ENCODE results near the gene LNP1.
A peak's percentile ranks its signal among the peaks of the same experiment; 100 is the strongest.
"Not testable (repeated sequence)": the region's sequence is repeated elsewhere in the genome, so short reads cannot be mapped to it uniquely, and the experiment has no call there.

LNP1 gene, protein sequence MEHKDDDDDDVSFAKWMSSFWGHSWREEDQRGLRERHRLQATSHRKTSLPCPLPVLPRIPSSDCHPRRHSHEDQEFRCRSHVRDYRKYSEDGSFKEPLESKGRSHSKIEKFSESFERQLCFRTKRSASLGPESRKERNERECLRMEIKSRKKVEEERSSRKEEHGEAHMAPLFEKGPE

DNA sequence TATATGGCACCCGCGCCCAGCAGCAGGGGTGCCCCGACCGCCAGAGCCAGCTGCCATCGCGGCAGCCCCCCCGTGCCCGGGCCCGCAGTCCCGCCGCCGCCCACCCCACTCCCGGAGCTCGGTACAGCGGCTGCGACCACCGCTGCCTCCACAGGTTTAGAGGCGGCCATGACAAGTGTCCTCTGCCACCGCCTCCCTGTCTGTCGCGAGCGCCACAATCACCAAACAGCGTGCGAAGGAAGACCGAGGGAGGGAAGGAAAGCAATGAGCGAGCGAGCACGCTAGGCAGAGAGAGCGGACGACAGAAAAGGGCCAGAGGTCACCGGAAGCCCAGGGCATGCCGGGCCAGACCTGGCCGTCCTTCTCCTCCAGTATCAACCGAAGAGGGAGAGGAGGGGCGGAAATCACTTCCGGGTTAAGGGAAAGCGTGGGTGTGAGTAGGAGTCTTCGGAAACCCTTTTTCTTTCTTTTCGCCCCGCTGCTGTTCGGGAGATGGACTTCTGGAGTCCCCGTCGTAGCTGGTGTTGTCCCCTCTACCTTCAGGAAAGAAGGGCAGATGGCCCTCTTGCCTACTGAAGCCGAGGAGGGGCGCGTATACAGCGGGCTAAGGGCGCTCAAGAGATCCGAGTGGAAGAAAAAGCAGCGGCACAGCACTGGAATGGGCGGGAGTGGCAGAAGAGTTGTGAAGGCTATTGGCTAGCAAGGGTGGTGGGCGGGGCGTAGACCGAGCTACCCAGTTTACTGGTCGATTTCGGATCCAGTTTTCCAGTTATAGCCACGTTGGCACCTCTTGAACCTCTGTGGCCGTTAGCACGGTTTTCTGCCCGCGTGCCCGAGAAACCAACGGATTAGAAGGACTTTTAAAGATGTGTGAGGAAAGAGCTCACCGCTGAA lies at the start of gene LNP1, which contains the start of gene TOMM70:
LNP1 (plus strand) TSS at position 760 of the 894 bp plus-strand sequence. CDS start 28,191 bp downstream, outside the sequence.
TOMM70 (minus strand) TSS at position 310 of the 894 bp plus-strand sequence; CDS start at position 170, 140 bp downstream.
- DNase-seq (ENCODE audit: low spot score), result peak; percentile 99

DNA sequence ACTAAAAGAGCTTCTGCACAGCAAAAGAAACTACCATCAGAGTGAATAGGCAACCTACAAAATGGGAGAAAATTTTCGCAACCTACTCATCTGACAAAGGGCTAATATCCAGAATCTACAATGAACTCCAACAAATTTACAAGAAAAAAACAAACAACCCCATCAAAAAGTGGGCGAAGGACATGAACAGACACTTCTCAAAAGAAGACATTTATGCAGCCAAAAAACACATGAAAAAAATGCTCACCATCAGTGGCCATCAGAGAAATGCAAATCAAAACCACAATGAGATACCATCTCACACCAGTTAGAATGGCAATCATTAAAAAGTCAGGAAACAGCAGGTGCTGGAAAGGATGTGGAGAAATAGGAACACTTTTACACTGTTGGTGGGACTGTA lies 49.6 kb upstream of the LNP1 start:
- DNase-seq (ENCODE audit: low spot score), result not testable (repeated sequence)

DNA sequence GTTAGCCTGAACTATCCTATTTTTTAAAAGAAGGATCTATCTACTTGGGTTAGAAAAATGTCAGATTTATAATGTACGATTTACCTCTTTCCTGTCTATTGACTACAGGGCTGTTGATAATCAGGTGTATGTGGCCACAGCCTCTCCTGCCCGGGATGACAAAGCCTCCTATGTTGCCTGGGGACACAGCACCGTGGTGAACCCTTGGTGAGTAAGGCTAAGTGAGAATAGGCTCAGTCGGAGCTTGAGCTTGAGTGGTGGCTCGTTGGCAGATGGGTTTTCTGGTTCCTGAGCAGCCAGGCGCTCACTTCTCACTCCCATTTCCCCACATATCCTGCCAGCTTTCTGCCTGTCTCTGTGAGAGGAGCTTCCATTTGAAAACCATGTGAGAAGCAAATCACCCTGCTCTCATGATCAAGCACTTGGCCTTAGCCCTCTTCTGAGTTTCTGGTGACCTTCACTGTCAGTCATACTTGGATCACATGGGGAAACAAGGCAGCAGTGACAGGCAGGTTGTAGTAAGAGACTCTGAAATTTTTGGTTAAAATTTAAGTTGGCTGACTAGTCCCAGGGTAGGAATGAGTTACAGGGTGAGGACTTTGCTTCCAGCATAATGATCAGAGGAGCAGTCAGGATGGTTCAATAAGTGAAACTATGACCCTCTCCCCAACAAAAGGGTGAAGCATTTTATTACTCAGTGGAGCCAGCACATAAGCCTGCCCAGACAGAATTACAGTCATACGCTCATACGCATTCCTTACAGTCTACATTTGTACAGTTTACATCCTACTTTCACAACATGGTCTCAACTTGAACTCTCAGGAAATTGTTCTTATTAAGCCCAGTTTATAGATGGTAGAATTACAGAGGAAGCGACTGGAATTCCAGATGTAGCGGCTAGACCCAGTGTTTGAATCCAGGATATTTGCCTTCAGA lies 48.8 kb upstream of the LNP1 start:
- DNase-seq (ENCODE audit: low spot score), result no peak

DNA sequence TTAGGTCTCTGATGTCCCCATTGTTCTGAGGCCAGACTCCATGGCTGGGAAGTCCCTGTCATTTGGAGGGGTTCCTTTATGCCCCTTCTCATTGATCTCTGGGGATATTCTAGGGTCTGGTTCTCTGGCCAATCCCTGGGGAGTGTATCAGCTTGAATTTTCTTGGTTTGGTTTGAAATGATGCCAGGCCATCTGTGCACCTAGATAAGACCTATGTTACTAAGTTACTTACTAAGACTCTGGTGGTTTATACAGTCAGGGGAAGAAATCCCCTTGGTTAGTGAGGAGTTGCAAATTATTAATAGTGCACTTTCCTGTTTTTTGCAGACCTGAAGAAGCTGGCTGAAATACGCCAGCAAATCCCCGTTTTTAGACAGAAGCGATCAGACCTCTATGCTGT lies 46.5 kb upstream of the LNP1 start:
- DNase-seq (ENCODE audit: low spot score), result no peak

DNA sequence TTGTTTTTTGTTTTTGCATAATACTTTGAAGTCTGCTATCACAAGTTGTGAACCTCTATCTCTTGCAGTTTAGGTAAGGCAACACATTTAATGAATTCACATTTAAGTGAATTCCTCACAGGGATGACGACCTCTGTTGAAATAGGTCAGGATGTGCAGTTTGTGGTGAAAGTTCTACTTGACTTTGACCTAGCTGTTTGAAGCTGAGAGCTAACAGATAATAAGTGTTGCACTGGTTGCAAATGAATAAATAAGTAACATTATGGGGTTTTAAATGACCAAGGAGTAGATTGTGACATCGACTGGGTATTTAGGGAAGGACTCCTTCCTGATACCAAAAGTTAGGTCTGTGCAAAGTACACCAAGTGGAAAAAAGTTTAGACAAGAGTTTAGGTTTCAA lies 42.9 kb upstream of the LNP1 start:
- DNase-seq (ENCODE audit: low spot score), result no peak

DNA sequence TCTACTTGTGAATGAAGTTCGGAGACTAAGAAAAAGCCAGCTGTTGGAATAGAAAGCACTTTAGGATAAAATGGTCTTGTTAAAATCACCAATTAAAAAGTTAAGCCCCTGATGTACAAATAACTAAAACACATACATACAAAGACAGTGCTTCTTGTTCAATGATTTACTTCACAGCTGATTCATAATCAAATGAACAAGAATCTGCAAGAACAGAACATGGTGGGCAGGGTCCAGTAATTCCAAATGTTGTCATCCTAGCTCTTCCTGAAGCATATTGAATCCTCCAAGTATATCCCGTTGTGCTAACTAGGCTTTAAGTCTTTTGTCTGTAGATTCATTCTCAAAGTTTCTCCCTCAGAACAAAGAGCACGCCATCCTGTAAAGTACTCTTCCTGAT lies 42.3 kb upstream of the LNP1 start:
- no peak for DNase-seq (ENCODE audit: low spot score)

DNA sequence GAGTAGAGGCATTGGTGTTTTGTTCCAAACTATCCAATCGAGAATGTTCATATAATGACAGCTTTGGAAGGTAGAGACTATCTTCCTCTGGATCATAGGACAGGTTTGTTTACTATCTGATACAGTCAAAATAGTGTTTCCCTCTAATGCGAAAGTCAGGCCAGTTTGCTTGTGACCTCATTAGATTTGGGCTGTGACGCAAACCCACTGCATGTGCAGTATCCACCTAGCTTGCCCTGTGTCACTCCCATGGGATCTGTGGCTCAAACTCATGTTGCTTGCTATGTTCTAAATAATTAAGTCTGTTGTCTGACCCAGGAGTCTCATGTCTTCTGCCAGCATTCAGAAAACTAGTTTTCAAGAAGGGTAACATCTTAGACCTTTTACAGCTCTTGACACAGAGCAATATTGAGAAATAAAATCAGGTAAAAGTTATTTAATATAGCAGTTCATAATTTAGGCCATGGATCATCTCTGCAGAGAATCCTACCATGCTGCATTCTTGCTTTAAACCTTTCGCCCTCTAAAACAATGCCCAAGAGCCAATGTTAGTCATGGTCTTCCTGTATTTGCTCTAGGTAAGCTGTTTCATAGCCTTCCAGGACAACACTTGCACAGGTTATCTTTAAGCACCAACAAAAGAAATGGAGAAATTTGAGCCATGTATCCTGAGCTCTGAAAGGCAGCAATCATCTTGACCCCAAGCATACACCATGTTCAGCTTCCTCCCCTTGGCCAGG lies 40.4 kb upstream of the LNP1 start:
- no peak for DNase-seq (ENCODE audit: low spot score)

DNA sequence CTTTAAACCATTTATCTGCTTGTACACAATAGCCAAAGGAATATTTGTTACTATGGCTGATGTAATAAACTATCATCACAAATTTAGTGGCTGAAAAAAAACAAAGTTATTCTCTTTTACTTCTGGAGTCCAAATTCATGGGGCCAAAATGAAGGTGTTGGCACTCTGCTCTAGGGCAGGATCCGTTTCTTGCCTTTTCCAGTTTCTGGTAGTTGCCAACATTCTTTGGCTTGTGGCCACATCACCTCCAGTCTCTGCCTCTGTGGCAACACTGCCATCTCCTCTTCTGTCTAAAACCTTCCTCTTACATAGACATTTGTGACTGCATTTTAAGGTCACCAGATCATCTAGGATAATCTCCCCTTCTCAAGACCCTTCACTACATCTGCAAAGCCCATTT lies 39.4 kb upstream of the LNP1 start:
- no peak for DNase-seq (ENCODE audit: low spot score)

DNA sequence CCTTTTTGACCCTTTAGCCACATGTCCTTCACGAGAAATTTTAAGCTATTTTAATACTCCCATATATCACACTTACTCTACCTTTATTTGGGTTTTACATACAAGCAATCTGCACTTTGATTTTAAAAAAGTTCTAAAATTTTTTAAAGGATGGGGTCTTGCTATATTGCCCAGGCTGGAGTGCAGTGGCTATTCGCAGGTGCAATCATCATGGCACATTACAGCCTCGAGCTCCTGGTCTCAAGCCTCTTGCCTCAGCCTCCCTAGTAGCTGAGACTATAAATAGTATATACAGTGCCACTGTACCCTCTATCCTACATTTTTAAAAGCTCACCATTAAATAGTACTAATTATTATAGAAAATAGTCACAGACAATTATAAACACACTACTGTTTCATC lies 36.9 kb upstream of the LNP1 start:
- no peak for DNase-seq (ENCODE audit: low spot score)

DNA sequence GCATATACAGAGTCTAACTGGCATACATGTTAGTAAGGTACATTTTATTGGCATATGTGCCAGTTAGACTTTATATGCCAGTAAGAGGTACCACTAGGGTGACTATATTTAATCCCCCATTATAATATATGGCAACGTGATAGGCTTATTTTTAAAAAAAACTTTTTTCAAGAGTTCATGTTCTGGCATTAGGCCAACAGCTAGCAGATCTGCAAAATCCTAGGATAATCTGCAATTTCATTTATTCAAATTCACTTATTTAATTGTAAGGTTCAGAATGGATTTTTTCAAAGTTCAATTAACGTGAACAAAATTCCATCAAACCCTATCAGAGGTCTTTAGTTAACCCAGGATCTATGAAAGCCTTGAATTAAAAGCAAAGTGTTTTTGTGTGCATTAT lies 34.9 kb upstream of the LNP1 start:
- DNase-seq (ENCODE audit: low spot score), result no peak

DNA sequence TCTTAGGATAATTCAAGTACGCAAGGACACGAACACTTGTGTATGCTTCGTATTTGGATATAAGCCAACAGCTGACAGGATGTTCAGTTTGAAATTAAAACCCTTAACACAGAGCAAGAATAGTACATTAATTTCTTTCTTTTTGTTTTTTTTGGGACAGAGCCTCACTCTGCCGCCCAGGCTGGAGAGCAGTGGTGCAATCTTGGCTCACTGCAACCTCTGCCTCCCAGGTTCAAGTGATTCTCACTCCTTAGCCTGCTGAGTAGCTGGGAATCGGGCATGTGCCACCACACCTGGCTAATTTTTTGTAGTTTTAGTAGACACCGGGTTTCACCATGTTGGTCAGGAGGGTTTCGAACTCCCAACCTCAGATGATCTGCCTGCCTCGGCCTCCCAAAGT lies 32.9 kb upstream of the LNP1 start:
- no peak for DNase-seq (ENCODE audit: low spot score)

DNA sequence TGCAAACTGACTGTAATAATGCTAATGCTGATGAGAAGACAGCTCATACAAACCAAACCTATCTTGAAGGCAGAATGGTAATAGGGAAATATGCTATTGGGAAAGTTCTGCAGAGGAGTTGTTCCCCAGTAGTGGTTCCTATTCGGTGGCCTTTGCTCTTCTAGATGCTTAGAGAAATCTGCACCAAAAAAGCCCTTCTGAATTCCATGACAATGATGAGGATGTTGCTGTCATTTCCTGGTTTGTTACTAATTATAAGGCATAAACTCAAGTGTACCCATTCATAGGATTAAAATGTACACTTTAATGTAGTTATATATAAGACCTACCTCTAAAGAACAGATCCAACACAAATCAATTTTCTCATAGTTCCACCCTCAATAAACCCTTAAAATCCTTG lies 30.6 kb upstream of the LNP1 start:
- no peak for DNase-seq (ENCODE audit: low spot score)

DNA sequence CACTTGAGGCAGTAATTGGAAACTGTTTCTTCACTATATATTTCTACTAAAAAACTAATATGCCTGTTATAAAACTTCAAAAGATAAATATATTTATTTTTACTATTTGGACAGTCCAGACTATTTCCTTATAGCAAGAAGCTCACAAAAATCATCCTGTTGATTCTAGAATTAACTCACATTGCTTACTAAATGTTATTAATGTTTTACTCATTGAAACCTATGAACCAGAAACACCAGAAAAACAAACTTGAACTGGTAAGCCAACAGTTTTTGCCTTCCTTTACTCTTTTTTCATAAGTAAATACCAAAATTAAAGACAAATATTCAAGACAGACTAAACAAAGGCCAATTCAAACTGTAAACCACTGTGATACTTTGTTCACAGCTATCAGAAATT lies 26.8 kb upstream of the LNP1 start:
- no peak for DNase-seq (ENCODE audit: low spot score)

DNA sequence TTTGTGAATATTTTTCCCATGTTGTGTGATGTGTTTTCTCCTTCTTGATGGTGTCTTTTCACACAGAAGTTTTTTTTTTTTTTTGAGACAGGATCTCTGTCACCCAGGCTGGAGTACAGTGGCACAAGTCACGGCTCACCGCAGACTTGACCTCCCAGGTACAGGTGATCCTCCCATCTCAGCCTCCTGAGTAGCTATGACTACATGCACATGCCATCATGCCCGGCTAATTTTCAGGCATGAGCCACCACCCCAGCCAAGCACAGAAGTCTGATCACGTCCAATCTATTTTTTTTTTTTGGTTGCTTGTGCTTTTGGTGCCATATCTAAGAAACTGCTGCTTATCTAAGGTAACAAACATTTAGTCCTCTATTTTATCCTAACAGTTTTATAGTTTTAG lies 25.0 kb upstream of the LNP1 start:
- no peak for DNase-seq (ENCODE audit: low spot score)

DNA sequence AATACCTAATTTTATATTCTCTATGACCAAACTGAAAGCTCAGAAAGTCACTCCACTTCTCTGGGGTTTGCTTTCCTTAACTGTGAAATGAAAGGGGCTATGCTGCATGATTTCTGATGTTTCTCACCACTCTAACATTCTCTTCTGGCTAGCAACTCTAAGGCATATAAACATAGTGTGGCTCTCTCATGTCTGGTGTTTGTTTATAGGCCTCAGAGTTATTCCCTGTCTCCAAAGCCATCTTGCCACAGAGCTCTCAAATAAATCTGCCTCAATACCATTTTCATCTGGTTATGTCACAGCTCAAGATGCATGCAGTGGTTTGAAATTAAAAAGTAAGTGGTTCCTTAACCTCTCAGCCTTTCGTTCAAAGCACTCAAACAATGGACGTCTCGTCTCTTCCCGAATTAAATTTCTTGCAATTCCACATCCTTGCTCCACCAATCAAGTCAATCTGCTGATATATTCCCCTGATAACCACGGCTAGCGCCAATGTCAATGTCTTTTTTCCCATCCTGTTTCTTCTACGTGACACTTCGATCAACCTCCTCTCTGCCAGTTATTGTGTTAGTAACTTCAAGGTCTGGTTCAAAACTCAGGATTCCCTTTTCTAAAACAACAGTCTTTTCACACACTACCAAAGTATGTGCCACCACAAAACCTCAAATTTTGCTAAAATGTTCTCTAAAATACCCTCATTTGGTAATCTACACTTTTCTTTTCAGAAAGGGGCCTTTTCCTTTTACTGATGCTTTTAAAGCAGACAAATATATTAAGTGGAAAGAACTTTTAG lies 16.4 kb upstream of the LNP1 start:
- no peak for DNase-seq (ENCODE audit: low spot score)

DNA sequence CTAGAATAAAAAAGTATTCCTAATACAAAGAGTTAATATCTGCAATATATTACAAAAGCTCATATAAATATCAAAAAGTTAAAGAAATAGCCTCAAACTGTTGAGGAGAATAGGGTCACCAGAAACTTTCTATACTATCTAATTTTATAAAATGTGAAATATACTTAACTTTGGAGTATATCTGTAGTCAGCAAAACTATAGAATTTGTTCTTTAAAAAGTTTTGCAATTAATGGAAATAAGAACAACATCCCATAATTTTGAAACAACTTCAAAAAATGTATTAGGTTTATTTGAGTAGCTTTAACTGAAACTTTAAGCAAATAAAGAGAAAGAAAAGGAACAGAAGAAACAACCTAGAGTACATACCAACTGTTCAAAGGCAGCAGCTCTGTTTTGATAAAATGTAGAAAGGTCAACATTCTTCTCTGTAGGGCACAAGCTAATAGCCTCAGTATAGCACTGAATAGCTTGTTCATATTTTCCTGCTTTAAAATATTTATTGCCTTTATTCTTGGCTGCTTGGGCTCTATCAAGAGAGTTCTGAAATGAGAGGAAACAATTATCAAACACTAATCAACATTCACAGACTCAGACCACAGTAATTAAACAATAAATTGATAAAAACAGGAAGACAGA lies 14.8 kb upstream of the LNP1 start:
- no peak for DNase-seq (ENCODE audit: low spot score)

DNA sequence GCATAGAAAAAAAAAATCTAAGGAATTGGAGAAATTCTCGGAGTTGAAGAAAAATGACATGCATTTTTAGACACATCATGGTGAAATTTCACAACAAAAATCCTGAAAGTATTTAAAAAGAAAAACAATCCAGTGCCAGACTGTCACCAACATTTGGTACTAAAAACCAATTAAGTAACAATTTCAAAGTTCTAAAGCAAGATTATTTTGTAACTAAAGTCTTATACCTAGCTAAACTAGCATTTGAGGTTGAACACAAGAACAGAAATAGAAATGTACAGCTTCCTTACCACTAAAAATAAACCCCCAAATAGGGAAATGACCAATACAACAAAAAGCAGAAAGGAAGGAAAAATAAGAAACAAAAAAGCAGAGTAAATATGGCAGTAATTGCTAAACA lies 12.3 kb upstream of the LNP1 start:
- no peak for DNase-seq (ENCODE audit: low spot score)

DNA sequence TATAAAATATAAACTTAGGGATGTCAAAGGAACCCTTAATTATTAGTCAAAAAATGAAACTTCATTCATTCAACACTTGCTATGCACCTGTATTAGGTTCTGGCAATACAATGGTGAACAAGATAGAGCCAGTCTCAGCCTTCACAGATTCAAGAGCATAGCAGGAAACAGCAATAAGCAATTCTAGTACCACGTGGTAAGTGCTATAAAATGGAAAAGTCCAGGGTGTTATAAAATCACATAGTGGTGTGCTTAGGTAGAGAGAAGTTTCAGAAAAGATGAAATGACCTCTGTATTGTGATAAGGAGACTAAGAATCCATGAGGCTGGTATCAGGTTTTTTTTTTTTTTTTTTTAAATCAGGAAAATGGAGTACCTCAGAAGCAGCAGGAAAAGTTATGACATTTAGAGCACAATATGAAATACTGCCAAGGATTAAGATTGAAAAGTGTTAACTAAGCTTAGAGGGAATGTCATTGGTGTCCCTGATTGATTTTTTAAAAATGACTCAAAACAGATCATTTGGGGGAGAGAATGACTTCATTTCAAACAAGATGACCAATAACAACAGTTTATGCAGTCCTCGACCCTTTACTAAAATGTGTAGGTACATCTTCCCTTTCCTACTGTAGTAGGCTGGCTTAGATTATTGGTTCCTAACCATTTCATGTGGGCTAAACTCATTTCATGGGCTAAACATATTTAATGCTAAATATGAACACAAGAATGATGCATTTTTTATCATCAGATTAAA lies 5.5 kb upstream of the LNP1 start:
- DNase-seq (ENCODE audit: low spot score), result no peak

DNA sequence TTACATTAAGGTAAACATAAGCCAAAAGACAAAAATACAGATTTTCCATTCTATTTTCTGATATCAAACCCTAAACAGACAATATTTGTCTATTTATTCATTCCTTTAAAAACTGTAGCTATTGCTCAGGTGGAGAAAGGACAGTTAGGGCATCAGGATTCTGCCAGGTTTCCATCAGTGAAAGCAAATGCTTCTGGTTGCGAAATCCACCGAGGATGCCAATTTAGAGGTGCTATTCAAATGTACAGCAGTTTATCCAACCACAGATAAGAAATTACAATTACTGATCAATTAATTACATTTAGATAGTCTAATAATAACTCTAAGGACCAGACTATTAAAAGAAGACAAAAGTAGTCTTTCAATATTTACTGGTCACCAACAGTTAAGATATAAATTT lies 4.4 kb upstream of the LNP1 start:
- DNase-seq (ENCODE audit: low spot score), result no peak
